ENCODE data around the gene KRTAP29-1.
A peak's percentile ranks its signal among the peaks of the same experiment; 100 is the strongest.
"Not testable (repeated sequence)": the region's sequence is repeated elsewhere in the genome, so short reads cannot be mapped to it uniquely, and the experiment has no call there.

Gene KRTAP29-1, protein sequence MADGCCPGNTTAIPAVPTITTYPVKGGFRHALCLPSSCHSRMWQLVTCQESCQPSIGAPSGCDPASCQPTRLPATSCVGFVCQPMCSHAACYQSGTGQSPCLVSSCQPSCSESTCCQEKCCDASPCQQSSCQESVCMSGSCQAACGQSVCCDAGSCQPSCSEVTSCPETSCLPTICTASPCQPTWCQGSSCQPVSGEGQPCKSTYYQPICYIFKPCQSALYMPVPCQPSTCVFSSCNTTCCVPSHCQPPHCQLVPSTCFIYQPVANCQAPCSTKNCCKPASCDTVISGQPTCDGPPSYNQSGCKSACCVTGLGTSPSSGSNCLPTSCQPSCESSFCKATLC

DNA sequence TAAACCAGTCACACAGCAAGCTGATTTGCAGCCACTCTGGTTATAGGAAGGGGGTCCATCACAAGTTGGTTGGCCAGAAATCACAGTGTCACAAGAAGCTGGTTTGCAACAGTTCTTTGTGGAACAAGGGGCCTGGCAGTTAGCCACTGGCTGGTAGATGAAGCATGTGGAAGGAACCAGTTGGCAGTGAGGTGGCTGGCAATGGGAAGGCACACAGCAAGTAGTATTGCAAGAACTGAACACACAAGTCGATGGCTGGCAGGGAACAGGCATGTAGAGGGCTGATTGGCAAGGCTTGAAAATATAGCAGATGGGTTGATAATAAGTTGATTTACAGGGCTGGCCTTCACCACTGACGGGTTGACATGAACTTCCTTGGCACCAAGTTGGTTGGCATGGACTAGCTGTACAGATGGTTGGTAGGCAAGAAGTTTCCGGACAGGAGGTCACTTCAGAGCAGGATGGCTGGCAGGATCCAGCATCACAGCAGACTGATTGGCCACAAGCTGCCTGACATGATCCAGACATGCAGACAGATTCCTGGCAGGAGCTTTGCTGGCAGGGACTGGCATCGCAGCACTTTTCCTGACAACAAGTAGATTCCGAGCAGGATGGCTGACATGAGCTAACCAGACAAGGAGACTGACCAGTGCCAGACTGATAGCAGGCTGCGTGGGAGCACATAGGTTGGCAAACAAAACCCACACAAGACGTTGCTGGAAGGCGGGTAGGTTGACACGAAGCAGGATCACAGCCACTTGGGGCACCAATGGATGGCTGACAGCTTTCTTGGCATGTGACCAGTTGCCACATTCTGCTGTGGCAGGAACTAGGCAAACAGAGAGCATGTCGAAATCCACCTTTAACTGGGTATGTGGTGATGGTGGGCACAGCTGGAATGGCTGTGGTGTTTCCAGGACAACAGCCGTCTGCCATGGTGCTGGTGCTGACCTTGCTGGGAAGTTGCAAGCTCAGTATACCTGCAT is at the start of gene KRTAP29-1:
Gene KRTAP29-1, minus strand, starts transcription at position 936 of the 986 bp plus-strand sequence. Its CDS starts 0 bp downstream, at position 936.
- Mint-ChIP-seq H3K27me3 (no peaks in the 10 kb centered on the region), H3K27ac (no peak within 1 kb of the TSS), H3K4me3 (no peak within 1 kb of the TSS), H3K9me3 (no peaks in the 10 kb centered on the region), H3K4me1 (peaks cover 19% of the 10 kb centered on the region)
- no peak for DNase-seq
- ATAC-seq = no peak

DNA sequence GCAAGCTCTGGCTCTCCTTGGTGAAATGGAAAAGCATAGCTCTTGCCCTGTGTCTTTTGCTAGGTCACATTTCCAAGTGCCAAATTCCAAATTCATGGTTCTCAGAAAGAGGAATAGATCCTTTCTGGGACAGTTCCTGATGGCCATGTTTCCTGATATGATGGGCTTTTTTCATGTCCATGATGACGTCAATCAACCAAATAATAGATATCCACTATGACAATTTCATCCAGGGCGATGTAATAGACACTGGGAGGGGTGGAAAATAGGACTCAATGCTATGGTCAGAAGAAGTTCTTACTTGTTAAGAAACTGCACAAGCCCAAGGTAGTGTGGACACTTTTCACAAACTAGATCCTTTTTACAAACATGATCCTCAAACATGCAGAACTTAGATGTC is 48.5 kb upstream of the KRTAP29-1 start:
- Mint-ChIP-seq H3K4me3 (no peak overlapping the region), H3K27ac (no peak overlapping the region), H3K27me3 (no peaks in the 10 kb centered on the region), H3K4me1 (peaks cover 6% of the 10 kb centered on the region), H3K9me3 (peaks cover 0 to 10% of the 10 kb centered on the region in 2 donors)
- DNase-seq = no peak
- no peak for ATAC-seq

DNA sequence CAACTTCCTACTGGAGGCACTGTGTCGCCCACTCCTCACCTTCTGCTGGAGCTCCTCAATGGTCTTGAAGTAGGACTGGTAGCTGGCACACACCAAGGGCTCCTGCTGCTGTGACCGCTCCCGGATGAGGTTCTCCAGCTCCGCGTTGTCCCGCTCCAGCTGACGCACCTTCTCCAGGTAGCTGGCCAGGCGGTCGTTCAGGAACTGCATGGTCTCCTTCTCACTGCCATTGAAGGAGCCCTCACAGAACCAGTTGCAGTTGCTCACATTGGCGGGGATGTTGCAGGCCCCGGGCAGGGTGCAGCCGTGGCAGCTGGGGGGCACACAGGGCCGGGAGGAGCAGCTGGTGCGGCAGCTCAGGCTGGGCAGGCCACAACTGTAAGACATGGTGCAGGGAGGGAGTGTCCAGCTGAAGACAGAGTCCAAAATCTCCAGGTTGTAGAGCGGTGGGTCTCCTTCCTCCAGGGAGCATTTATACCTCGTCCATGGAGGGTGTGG is 47.8 kb upstream of the KRTAP29-1 start, which contains the start of gene KRT33A:
Gene KRT33A, minus strand, starts transcription at position 448 of the 498 bp plus-strand sequence. Its CDS starts 61 bp downstream, at position 387.
- H3K27ac Mint-ChIP-seq = peak within 1 kb of the TSS in 1 of 2 donors; percentile 28
- not testable (repeated sequence) for H3K9me3 Mint-ChIP-seq, H3K4me3 Mint-ChIP-seq, H3K27me3 Mint-ChIP-seq, DNase-seq, H3K4me1 Mint-ChIP-seq, ATAC-seq

DNA sequence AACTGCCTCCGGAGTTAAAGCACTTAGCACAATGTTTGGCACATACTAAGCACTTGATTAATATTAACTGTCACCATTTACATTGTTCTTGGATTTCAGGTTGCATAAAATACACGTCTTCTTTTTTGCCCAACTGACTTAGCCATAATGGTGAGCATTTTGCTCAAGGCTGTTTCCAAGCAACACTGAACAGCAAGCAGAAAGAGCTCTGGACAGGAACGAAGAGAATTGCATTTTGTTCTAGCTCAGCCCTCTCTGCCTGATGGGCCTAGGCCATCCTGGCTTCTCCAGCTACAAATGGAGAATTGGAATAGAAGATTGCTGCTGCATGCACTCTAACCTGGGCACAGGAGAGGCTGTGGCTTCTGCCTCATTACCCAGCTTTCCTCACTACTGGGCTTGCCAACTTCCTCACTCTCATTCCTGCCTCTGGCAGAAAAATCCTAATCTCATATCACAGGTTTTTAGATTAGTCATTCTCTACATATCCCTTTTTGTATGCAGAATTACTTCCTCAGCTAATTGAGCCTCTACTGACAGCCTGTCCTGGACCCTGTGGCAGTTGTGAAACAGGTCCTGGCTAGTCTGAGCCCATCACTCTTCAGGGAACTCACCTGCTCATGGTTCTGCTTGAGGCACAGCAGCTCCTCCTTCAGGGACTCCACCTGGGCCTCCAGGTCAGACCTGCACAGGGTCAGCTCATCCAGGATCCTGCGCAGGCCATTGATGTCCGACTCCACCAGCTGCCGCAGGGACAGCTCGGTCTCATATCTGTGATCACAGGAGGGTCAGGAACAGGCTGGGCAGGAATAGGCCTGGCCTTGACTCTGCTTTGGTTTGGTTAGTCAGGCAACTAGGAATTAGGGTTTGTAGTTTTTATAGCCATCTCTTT is 45.5 kb upstream of the KRTAP29-1 start:
- ATAC-seq = no peak
- Mint-ChIP-seq H3K4me1 (peaks cover 10% of the 10 kb centered on the region), H3K4me3 (no peak overlapping the region), H3K27me3 (no peaks in the 10 kb centered on the region), H3K27ac (no peak overlapping the region), H3K9me3 (peaks cover 4 to 11% of the 10 kb centered on the region in 2 donors)
- DNase-seq = no peak

DNA sequence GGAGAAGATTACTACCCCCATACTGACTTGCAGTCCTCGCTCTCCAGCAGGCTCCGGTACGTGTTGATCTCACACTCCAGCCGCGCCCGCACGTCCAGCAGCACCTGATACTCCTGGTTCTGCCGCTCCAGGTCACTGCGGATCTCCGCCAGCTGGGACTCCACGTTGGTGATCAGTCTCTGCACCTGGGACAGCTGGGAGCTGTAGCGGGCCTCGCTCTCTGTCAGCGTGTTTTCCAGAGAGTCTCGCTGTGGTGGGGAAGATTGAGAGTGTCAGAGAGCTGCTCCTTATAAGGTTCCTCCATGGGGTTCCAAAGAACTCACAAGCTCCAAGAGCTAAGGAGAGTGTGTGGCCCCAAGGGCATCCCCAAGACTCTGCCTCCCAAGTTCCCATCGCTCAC is 43.8 kb upstream of the KRTAP29-1 start:
- H3K27ac Mint-ChIP-seq, H3K4me3 Mint-ChIP-seq, DNase-seq, H3K27me3 Mint-ChIP-seq, ATAC-seq: not testable (repeated sequence)
- H3K4me1 Mint-ChIP-seq = peaks cover 14% of the 10 kb centered on the region
- H3K9me3 Mint-ChIP-seq = peaks cover 8 to 11% of the 10 kb centered on the region in 2 donors

DNA sequence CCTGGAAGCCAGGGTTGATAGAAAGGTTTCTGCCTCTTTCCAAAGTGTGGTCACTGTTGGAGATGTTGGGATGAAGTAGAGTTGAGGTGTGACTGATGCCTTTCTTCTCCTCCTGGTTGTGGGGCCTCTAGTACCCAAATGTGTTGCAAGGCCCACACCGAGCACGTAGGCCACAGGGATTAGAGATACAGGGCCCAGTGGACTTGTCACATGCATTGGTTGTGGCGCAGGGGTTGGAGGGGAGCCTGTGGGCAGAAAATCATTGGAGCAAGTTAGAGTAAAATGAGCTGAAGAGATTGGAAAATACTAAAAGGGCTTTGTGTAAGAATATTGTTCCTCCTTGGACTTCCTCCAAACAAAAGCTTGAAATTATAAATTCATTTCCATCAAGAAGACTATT is 43.3 kb upstream of the KRTAP29-1 start:
- peaks cover 17% of the 10 kb centered on the region for H3K4me1 Mint-ChIP-seq
- H3K27me3 Mint-ChIP-seq = no peaks in the 10 kb centered on the region
- peaks cover 8 to 11% of the 10 kb centered on the region in 2 donors for H3K9me3 Mint-ChIP-seq
- H3K27ac Mint-ChIP-seq = no peak overlapping the region
- ATAC-seq = no peak
- no peak overlapping the region for H3K4me3 Mint-ChIP-seq
- no peak for DNase-seq

DNA sequence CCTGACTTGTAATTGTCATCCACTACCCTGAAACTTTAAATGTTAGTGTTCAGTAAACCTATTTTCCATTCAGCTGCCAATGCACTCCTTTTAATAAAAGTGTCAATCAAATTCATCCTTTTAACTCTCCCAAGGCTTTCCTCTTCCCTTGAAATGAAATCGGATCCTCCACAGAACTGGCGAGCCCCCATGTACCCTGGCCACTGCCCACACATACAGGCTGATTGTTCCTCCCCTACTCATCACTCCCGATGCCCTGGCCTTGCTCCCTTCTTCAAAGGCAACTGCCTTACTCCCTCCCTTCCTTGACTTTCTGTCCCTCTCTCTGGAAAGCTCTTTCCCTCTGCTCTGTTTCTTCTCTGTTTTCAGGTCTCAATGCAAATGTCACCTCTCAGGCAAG is 40.4 kb upstream of the KRTAP29-1 start:
- Mint-ChIP-seq H3K27me3 (no peaks in the 10 kb centered on the region), H3K27ac (no peak overlapping the region), H3K9me3 (peaks cover 8 to 11% of the 10 kb centered on the region in 2 donors), H3K4me1 (peaks cover 43% of the 10 kb centered on the region), H3K4me3 (no peak overlapping the region)
- DNase-seq (no peak), ATAC-seq (no peak)

DNA sequence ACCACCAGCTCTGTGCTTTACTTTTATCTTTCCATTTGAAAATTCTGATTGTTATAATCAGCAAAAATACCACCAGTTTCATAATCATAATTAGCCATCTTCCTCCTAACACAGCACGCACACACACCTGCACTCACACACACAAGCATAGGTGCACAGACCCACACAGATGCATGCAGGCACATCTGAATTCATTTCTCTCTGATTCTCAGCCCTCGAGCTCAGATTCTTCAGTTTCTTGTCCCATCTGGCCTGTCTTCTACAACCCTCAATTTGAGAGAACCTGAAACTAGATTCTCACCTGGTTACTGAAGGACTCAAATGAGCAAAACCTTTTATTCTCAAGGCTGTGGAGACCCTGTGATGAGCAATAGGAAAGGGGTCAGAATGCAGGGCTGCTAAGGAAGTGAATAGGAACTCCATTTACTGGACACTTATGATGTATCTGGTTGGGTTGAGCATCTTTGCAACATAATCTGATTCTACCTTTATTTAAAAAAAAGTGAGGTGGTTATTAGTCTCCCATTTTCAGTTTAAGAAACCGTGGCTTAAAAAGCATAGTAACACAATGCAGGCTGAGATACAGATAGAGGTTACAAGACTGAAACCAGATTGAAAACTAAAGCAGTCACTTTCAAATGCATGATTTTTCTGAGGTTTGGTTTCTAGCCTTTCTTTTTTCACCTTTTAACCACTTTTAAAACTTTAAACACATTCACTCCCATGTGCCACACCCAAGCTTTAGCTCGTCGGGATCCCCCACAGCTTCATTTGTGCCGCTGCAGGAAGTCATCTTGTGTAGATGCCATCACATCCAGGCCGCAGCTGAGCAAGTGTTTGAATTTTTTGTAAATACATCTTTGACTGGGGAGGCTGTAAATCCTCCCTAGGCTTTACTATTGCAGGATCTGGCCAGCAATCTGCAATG is 38.5 kb upstream of the KRTAP29-1 start:
- no peaks in the 10 kb centered on the region for H3K27me3 Mint-ChIP-seq
- peak; percentile 48 to 80 for DNase-seq
- peaks cover 44% of the 10 kb centered on the region for H3K4me1 Mint-ChIP-seq
- peak overlapping the region; percentile 9 to 33 for H3K27ac Mint-ChIP-seq
- H3K9me3 Mint-ChIP-seq = peaks cover 8 to 11% of the 10 kb centered on the region in 2 donors
- ATAC-seq = peak; percentile 85
- peak overlapping the region; percentile 27 to 35 for H3K4me3 Mint-ChIP-seq

DNA sequence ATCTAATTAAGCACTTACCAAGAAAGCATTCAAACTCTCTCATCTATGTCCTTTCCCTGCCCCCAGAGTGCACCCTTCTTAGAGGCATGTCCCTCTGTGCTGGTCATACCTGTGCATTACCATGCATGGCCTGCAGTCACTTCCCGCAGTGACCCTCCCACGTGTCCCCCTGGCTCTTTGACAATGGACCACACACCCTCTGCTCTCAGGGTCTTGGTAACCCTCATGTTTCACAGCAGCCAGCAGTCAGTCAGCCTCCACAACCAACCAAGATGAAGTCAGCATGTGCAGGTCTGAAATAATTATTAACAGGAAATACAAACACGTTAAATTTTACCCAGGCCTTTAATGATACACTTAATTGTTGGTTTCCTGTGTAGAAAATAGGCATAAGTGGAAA is 37.8 kb upstream of the KRTAP29-1 start:
- Mint-ChIP-seq H3K9me3 (peaks cover 8 to 11% of the 10 kb centered on the region in 2 donors), H3K4me1 (peaks cover 51% of the 10 kb centered on the region), H3K27ac (no peak overlapping the region), H3K27me3 (no peaks in the 10 kb centered on the region), H3K4me3 (peak overlapping the region in 1 of 2 donors; percentile 15)
- DNase-seq (no peak), ATAC-seq (no peak)

DNA sequence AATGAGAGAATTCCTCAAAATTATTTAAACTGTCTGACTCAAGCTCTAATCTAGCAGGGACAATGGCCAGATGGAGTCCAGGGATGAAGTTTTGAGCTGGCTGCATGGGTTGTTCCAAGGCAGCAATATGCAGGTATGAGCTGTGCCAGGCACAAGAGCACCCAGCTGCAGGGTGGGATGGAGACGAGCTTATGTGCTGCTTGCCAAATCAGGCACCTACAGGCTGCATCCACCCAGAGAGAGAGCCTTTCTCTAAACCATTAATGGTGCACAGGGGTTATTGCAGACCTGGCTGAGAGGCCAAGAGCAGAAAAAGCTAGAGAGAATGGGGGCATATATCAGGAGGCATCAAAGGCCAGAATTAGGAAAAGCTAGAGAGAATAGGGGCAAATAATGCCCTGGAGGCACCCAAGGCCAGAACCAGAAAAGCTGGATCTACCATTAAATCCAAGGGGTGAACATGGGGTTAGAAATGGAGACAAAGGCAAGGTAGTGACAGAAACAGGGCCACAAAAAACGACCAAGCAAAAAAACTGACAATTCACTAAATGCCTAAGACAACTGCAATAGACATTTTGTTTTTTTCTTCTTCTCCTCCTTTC is 37.0 kb upstream of the KRTAP29-1 start:
- no peak for DNase-seq
- H3K9me3 Mint-ChIP-seq = peaks cover 8 to 11% of the 10 kb centered on the region in 2 donors
- no peak for ATAC-seq
- peaks cover 59% of the 10 kb centered on the region for H3K4me1 Mint-ChIP-seq
- peak overlapping the region; percentile 30 to 84 for H3K27ac Mint-ChIP-seq
- H3K4me3 Mint-ChIP-seq = peak overlapping the region in 1 of 2 donors; percentile 25
- no peaks in the 10 kb centered on the region for H3K27me3 Mint-ChIP-seq

DNA sequence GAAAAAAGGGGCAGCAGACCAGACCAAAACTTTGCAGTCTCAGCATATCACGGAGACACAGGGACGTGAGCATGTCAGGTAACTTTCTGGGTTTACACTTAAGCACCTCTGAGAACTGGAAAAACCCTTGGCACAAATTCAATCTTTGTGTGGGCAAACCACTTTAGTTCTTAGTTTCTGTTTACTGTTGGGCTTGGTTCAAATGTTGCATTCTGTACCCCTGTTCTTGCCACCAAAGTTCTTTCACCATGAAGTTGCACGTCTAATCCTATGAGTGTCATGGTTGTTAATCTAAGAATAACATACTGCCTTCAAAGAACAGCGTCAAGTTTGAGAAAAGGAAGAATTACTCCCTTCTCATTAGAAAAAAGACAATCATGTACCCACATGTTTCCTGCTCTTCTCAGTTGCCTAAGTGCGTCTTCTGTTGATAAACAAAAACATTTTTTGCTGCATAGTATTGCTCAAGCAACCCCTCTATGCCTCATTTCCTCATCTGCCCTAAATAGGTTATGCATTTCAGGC is 36.4 kb upstream of the KRTAP29-1 start:
- DNase-seq = peak; percentile 43 to 57
- peak overlapping the region; percentile 30 to 84 for H3K27ac Mint-ChIP-seq
- H3K27me3 Mint-ChIP-seq = no peaks in the 10 kb centered on the region
- H3K4me1 Mint-ChIP-seq = peaks cover 66% of the 10 kb centered on the region
- peaks cover 8 to 11% of the 10 kb centered on the region in 2 donors for H3K9me3 Mint-ChIP-seq
- peak overlapping the region; percentile 21 to 25 for H3K4me3 Mint-ChIP-seq
- peak; percentile 75 for ATAC-seq

DNA sequence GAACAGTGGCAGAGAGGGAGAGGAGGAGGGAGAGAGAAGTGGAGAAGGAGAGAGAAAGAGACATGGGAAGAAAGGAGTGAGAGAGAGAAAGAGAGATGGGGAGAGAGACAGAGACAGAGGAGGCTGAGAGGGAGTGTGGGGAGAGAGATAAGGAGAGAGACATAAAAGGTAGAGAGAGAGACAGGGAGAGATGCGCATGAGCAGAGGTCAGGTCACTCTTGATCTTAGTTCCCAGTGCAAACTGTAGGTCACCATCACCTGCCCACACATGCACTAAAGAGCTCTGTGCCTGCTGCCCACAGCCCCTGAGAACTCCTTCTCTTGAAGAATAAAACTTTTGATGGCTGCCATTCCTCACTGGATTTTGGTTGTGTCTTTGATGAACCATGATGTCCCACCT is 33.1 kb upstream of the KRTAP29-1 start:
- Mint-ChIP-seq H3K9me3 (no peaks in the 10 kb centered on the region), H3K4me3 (no peak overlapping the region), H3K27me3 (no peaks in the 10 kb centered on the region), H3K27ac (no peak overlapping the region), H3K4me1 (peaks cover 56% of the 10 kb centered on the region)
- DNase-seq (no peak), ATAC-seq (no peak)

Data from stimulated activated naive CD8-positive, alpha-beta T cell treated with anti-CD3 and anti-CD28 coated beads, Interleukin-15, amount 100 ng/mL, for 72 hours (primary cell).